Measurements from ENCODE around the gene CCDC183.
A peak's percentile ranks its signal among the peaks of the same experiment; 100 is the strongest.

DNA sequence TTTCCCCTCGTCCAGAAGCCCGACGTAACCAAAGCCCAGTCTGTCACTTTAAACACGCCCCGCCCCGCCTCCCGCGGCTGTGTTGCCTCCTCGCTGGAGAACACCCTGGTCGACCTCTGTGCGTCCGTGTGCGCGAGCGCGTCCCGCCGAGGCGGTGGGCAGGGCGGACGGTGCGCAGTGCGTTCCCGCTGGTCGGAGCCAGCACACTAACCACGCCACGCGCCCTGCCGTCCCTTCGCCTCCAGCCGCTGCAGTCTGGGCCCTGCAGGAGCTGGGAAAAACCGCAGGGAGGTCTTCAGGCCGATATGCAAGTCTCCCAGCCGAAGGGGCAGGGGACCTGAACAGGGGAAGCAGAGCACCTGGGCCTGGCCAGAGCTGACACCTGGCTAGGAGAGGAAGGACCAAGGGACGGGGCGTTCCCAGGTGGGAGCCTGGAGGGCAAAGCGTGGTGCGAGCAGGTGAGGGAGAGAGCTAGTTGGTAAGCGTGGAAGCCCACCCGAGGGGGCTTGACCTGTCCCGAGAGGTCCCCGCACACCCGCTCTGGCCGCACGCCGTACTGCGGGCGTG is 51.8 kb downstream of the CCDC183 start:
- TF ChIP-seq EP300 (IDR thresholded peaks at IDR 0.05; ENCODE audit: borderline replicate concordance in 1 of 2, control insufficient read depth in 1 of 2, low read depth in 2 of 2, low read length in 2 of 2) (no peak), CTCF (IDR thresholded peaks at IDR 0.05 in 2 of 3, conservative IDR thresholded peaks at IDR 0.05 in 1 of 3; ENCODE audit: control insufficient read depth in 2 of 3, extremely low read depth in 1 of 3, insufficient read depth in 1 of 3, low read depth in 3 of 3, low read length in 3 of 3) (no peak), BMI1 (IDR thresholded peaks at IDR 0.05; ENCODE audit: borderline replicate concordance) (no peak), REST (IDR thresholded peaks at IDR 0.05; ENCODE audit: low read depth, low read length) (no peak), ATF2 (IDR thresholded peaks at IDR 0.05; ENCODE audit: low read length) (no peak), EZH2 (IDR thresholded peaks at IDR 0.05; ENCODE audit: borderline replicate concordance, control insufficient read depth, low read depth, low read length) (no peak), POLR2A (IDR thresholded peaks at IDR 0.05; ENCODE audit: low read depth, low read length) (peak; percentile 93), RAD21 (IDR thresholded peaks at IDR 0.05; ENCODE audit: insufficient read depth, low read depth, low read length) (no peak)
- TF ChIP-seq, protein P1, sequence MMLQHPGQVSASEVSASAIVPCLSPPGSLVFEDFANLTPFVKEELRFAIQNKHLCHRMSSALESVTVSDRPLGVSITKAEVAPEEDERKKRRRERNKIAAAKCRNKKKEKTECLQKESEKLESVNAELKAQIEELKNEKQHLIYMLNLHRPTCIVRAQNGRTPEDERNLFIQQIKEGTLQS (IDR thresholded peaks at IDR 0.05; ENCODE audit: borderline replicate concordance, extremely low read depth, low read depth, low read length): no peak
